ENCODE measurements around the gene RPS19BP1.
"Not testable (repeated sequence)": the region's sequence is repeated elsewhere in the genome, so short reads cannot be mapped to it uniquely, and the experiment has no call there.

Gene RPS19BP1

DNA sequence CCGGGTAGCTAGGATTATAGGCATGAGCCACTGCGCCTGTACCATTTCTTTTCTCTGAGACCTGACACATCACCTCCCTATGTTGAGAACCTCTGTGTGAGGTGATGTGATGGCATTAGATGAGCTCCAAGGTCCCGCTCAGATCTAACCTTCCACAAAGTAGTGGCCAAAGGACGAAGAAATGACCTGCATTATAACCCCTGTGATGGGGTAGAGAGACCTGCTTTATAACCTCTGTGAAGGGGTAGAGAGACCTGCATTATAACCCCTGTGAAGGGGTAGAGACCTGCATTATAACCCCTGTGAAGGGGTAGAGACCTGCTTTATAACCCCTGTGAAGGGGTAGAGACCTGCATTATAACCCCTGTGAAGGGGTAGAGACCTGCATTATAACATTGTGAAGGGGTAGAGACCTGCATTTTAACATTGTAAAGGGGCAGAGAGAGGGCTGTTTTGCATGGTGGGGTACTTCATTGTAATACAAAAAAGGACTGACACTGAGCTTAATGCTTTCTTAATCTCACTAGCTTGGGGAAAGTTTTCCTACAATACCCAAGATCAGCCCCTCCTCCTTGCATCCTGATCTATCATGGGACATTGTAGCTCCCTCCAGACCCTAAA is 21.9 kb downstream of the RPS19BP1 start:
- DNase-seq = no peak

DNA sequence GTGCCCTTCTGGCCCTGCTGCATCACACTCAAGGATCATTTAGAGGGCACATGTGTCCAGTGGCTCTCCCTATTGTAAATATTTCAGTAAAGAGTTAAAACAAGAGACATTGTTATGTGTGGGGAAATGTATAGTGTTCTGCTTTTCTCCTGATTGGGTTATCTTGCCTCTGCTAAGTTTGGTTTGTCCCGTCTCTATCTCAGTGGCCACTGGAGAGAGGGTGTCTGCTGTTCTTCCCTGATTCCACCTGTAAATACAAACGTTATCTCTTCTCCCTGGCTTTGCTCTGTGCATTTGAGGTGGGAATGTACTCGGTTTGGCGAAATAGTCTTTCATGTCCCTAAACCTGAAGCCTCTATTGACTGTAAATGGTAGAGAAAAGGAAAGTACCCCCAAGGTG is 24.2 kb downstream of the RPS19BP1 start:
- no peak for DNase-seq

DNA sequence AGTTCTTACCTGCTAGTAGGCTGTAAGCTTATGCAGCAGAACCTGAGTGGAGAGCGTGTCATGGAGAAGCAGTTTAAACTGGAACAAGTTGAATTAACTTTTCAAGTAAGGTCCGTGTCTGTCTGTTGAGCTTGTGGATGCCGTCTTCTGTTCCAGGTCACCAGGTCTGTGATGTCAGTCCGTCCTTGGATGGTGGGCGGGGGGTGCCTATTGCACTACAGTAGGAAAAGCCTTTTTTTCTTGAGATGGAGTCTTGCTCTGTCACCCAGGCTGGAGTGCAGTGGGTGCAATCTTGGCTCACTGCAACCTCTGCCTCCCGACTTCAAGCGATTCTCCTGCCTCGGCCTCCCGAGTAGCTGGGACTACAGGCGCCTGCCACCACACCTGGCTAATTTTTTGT is 25.5 kb downstream of the RPS19BP1 start:
- not testable (repeated sequence) for DNase-seq

DNA sequence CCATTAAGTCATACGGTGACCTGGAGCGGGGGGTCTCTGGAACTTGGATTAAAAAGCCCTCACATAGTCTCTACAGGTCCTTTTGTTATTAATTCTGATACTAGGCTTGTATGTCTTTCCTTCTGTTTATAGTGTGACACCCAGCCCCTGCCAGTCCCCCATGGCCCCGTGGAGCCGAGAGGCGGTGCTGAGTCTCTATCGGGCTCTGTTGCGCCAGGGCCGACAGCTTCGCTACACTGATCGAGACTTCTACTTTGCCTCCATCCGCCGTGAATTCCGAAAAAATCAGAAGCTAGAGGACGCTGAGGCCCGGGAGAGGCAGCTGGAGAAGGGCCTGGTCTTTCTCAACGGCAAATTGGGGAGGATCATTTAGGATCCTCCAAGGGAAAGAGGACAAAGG is 28.5 kb downstream of the RPS19BP1 start:
- no peak for DNase-seq

DNA sequence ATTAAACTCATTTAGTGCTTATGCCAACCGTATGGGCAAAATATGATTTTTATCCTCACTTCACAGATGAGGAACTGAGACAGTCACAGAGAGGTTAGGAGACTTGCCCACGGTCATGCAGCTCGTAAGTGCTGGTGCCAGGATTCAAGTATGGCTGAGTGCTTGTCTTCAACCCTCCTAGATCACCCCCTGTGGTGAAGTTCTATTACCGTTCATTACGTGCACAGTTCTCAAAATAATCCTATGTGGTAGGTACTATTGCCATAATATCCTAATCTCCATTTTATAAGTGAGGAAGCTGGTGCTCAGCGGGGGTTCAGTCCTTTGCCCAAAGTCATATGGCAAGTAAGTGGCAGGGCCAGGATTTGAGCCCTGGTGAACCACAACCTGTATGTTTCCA is 28.9 kb downstream of the RPS19BP1 start:
- no peak for DNase-seq

DNA sequence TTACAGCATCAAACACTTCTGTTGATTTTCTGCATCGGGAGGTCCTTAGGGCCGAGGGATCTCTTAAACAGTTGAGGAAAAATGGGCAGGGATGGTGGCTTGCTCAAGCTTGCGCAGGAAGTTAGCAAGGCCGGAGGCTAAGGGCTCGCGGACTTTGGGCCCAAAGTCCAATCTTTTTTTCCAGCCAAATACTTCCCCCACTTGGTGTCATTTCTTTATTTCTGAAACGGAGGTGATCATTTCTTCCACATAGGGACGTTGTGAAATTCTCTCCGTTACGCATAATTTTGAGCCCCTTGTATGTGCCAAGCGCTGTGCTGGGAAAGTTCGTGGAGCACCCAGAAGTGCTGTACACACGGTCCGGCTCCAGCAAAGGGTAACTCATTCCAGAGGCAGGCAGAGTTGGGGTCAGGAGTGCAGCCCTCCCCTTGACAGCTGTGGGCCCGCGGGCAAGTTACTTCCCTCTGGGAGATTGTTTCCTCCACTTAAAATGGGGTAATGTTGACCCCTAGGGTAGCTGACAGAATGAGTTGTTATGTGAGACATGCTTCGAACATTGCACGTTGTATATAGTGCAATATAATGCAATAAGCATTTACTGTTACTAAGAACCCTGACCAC is 29.6 kb downstream of the RPS19BP1 start:
- no peak for DNase-seq

DNA sequence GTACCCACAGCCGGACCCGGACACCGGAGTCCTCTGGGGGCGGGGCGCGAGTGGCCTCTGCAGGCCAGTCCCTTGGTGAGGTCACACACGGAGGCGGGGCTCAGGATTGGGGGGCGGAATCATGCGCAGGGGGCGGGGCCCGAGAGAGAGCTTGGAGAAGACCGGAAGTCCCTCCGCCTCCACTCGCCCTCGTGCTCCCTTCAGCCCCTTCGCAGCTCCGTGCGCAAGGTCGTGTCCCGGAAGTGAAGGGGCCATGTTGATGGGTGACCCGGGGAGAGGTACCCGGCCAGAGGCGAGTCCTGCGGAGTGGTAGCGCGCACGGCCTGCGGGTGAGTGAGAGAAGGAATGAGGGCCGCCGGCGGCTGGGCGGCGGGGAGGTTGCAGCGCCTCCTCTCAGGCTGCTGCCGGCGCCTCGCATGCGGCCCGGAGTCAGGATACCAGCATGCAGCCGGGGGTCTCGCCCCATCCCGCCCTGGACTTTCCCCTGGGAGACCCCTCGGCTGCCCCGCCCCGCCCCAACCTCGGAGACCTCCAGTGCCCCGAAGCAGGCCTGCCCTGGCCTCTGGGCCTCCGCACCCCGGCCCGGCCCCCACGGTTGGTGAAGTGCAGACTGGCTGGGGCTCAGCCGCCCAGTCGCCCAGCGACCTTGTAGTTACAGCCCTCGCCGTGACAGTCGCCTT is 30.3 kb downstream of the RPS19BP1 start, which contains the start of gene MIEF1:
Gene MIEF1, plus strand, starts transcription at position 182 of the 680 bp plus-strand sequence. CDS start 9,005 bp downstream, outside the sequence.
- DNase-seq = peak; percentile 96

DNA sequence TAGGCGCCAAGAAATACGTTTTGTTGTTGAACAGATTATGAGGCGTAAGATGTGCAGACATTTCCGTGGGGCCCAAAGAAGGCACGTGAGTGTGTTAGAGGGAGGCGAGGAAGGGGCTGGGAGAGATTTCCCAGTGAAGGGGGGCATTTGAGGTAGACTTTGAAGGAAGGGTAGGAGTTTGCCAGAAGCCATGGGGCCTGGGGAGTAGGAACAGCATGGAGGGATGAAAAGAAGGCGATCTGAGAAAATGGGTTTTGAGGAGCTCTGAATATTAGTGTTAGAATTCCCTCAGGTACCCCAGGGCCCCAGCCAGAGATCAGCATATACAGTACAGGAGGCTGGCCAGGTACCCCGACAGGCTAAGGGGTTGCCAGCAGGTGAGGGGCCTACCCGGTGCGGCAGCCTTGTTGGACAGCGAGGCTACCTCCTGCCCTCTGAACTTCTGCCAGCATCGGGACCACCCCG is 30.9 kb downstream of the RPS19BP1 start:
- no peak for DNase-seq

DNA sequence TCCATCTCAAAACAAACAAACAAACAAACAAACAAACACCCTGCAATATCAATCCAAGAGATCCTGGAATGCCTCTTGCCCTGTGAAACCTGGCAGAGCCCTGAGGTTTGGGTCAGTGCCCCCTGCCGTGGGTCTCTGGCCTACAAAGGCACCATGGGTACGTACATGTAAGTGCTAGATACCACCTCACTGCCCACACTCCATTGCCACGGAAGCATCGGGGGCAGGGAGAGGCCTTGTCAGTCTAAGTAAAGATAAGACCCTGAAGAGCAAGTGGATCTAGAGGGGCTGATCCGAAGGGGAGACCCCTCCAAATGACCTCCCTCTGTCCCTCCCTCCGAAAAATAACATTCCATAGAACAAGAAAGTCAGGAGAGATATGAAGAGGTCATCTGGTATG is 32.4 kb downstream of the RPS19BP1 start:
- DNase-seq = no peak

DNA sequence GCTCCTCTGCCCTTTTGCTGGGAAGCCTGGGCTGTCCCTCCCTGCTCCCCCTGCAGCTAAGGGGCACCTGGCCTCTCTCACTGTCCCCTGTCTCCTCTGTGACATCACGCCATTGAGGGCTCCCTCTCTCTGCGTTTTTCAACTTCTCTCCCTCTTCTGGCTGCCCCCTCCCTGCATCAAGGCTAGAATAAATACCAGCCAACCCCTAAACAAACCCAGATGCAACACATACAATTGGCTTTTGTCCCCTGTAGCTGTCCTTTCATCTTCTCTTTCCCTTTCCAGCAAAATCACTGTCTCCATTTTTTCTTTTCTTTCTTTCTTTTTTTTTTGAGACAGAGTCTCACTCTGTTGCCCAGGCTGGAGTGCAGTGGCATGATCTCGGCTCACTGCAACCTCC is 33.7 kb downstream of the RPS19BP1 start:
- no peak for DNase-seq

DNA sequence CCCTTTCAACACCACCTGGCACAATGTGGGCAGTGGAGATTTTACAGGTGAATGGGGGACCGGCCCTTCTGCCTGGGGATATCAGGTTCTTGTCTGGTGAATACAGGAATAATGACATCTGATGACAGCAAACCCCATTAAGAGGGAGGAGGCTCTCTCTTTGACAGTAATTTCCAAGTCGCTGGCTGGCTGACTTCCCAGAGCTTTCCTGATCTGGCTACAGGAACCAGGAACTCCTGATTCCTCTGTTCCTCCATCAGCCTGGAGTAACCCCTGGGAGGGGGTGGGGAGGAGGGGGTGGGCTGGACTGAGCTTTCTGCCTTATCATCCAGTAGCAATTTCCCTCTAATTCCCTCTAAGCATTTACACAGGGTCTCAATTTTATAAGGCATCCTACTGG is 34.2 kb downstream of the RPS19BP1 start:
- no peak for DNase-seq

DNA sequence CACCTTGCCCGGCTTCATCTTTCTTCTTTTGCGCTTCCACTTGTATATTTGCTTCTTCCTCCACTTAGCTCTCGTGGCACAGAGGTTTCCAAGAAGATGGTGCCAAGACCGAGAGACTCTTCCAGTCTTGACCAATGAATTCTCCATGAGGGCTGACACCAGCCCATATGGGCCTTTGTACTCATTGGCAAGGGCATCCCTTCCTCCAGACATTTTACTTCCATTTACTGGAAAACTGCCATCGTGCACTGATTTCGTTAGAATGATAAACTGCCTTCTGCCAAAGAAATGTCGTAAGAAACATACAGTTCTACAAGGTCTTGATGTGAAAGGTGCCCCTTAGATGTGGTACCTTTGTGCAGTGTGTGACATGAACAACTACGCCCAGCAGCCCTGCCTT is 35.1 kb downstream of the RPS19BP1 start:
- no peak for DNase-seq

DNA sequence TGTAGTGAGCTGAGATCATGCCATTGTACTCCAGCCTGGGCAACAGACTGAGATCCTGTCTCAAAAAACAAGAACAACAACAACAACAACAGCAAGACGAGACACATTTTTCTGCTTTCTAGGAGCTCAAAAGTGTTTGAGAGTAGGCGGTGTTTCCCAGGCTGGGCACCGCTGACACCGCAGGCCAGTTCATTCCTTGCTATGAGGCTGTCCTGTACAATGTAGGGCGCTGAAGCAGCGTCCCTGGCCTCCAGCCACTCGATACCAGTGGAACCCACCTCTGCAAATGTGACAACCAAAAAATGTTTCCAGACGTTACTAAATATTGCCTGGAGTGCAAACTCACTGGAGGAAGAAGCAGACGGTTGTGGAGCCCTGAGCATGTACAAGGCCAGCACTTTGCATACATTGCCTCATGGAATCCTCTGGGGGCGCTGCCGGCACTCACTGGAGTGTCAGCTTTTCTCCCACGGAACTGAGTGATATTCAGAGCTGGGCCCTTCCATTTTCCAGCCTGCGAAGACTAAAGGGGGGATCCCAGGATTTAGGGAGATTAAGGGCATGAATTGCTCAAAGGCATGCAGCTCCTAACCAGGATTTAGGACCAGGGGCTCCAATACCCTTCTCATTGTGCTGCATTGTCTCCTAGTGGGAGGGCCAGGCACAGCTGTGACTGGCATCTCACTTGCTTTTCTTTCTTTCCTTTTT is 36.3 kb downstream of the RPS19BP1 start:
- DNase-seq = peak; percentile 57

DNA sequence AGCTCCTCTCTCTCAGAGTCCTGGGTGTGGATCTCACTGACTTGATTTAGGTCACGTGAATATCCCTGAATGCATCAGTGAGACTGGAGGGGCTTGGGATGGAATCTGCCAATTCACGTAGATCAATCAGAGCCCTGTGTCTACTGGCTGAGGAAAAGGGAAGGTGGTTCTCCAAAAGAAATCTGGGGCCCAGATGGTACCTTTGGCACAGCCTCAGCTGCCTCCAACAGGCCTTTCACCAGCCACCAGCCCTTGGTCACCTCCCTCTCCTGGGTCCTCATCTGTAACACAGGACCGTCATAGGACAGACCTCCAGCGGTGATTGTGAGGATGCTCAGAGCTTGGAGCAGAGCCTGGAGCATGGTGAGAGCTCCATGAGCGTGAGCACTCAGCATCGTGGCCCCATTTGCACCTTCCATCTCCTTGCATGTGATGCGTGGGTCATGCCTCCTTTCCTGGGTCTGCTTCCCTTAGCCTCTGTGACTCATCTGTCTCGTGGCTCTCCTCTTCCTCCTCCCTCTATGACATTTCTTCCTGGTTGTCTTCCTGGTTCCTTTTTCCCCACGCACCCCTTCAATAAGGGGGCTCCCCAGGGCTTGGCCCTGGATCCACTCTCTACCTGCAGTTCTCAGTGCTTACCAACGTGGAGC is 38.0 kb downstream of the RPS19BP1 start:
- no peak for DNase-seq

DNA sequence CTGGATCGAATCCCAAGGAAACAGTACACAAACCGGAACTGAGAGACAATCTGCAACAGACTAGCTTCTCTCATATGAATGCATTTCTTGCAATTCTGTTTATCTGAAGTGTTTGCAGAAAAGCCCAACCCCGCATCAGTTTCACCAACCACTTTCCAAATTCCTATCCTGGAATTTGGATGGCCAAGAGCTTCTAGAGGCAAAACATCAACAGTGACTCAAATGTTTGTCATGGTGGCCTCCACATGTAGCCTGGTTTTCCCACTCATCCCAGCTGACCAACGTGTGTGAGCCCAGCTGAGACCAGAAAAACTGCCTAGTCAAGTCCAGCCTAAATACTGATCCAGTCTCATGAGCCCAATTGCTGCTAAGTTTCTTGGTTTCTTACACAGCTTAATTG is 38.8 kb downstream of the RPS19BP1 start:
- no peak for DNase-seq

DNA sequence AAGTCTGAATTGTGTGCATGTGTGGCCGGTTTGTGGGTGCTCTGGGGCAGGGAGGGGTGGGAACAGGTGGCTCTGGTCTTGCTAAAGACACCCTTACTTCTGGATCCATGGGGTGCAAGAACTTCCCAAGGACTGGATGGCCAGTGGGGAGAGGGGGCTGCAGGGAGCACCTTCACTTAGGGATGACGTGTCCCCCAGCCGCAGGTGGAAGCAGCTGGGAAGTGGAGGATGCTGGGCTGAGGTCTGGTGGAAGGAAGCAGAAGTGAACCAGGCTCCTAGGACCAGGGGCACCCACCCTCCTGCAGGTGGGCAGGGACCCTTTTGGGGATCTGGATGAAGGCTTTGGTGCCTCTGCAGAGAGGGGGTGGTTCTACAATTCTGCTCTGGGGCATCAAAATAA is 40.4 kb downstream of the RPS19BP1 start:
- no peak for DNase-seq

DNA sequence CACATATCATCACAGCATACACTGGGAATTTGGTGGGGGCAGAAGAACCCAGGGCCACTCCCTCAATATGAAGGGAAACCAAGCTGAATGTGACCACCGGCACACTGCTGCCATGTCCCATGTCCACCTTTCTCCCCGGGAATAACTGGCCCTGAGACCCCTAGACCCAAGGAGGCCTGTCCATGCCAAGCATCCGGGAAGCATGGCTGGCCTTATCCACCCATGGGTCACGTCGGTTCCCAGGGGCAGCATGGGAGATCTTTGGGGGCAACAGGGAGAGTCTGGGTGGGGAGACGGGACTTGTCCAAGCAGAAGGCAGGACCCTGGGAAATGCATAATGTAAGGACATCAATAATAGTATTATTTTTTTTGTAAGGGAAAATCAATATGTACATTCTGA is 40.9 kb downstream of the RPS19BP1 start:
- no peak for DNase-seq

DNA sequence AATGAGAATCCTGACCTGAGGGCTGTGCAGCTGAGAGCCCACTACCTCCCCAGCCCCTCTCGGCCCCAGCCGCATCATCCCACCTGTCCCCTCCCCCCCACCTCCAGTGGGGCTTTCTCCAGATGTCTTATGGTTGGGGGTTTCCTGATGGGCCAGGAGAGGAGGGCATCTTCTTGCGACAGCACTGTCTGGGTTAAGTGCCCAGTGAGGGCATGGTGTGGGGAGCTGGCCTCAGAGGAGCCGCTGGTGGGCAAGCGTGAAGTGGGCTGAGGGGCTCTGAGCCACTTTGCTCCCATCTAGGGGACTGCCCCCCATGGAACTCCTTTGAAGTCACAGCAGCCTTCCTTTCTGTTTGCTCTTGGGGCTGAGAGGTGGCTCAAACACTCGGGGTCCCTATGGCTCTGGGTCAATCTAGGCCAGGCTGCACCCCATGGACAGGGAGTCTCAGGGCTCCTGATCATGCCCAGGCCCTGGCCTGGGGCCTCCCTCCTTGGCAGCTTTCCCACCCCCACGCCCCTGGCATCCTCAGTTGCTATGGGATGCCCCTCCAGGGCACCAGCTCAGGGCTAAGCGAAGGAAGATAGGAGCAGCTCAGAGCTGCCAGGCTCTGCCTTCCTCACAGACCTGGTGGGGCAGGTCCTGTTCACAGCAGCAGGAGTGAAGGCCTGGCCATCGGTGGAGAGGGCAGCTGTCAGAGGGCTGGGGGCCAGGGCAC is 41.4 kb downstream of the RPS19BP1 start:
- DNase-seq = no peak

DNA sequence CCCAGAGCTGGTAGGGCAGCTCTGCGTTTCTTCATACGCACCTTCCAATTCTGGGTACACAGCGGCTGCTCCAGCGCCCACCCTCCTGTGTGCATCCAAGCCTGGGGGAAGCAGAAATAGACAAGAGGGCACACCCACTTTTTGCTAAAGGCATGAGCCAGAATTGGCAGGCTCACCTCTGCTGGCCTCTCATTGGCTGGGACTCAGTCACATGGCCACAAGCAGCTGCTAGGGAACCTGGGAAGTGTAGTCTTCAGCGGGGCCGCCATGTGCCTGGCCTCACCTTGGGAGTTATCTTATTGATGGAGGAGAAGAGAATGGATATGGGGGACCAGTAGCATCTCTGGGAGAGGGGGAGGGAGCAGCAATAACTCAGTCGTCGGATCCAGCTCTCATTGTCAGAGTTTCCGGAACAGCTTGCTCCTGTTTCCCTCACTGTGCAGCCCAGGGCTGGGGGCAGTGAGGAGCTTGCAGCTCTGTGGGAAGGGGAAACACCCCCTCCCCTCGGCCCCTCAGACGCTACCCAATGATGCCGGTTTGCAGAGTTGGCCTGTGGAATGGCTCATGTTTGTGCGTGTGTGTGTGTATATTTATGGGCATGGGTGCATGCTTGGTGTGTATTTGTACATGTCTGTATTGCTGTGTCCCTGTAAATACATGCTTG is 42.3 kb downstream of the RPS19BP1 start:
- peak; percentile 87 for DNase-seq

DNA sequence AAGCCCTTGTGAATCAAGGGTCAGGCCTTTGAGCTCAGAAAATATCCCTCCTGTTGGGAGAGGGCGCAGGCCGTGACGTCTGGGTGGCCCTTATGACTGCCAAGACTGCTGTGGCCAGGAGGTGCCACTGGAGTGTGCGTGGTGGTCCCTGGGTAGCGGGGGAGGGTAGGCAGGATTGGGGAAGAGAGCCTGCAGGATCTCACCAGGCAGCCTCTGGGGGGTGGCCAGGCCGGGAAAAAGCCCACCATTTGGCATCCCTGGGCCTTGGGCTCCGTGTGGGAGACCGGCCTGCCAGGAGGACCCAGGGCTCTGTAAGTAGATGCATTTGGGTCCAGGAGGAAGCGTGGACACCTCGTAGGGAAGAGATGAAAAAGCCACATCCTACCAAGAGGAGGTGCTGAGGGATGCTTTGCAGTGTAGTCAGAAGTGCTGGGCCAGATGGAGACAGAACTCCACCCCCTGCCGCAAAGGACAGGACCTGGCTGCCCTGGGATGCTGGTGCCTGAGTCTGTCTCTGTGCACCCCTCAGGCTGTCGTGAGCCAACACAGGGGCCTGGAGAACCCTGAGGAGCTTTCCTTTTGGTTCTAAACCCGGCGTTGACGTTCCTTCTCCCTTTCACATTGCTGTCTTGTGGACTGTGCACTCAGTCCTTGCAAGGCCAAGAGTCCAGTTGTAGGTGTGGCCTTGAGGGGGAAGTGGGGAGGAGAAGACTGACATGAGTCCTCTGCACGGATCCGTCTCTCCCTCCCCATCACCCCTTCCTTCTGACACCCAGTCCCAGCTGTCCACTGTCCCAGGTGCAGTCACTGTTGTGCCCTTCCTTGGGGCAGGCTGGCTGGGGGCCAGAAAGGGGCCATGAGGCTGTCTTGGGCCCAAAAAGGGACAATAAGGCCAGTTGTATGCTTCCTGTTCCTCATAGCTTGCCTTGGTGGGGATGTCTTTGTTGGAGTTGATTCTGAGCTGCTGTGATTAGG is 43.2 kb downstream of the RPS19BP1 start:
- DNase-seq = no peak
